Measurements from ENCODE around the gene CNOT1. TPM values are rescaled to one million over a fixed set of nuclear protein-coding genes. Genes with fewer than 3 reads are reported as not detected.

Gene CNOT1
- total RNA-seq, 1 experiment from 2014 or later: 219 TPM

DNA sequence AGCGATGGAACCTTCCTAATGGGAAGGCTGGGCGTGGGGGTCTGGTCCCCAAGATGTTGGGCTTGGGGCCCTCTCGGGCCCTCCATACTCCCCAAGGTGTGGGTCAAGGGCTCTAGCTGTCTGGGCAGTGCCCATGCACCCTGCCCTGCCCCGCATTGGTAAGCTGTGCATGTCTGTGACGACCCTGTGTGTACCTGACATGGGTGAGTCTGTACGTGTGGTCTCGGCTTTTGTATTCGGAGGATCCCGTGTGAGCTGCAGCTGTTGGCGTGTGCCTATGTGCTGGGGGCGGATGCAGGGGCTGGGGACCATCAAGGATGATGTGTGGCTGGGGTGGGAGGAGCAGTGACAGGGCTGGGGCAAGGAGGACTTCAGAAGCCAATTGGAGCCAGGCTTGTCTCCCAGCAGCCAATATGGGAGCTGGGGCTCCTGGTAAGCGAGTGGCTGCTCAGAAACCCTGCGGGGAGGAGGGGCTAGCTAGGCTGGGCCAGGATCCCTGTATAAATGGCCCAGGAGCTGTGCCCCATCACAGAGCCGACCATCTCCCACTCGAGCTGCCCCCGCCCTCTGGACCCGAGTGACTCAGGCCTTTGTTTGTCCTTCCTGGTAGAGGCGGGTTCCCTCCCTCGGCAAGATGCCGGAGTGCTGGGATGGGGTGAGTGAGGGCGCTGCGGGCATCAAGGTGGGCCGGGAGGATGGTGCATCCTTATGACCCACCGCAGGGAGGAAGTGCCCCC lies 129.8 kb downstream of the CNOT1 start, which contains the start of gene NDRG4:
Gene NDRG4 (plus strand): TSS at position 529 of the 737 bp plus-strand sequence. CDS start 106 bp downstream, at position 635.
- H3K27me3 Mint-ChIP-seq (ENCODE audit: insufficient read depth, unreplicated experiment): no peaks in the 10 kb centered on the region
- no peak within 1 kb of the TSS for H3K27ac Mint-ChIP-seq (ENCODE audit: low read depth, unreplicated experiment)
- H3K36me3 Mint-ChIP-seq (ENCODE audit: insufficient read depth, unreplicated experiment): peaks cover 5% of the 10 kb centered on the region
- ChIA-PET CTCF (interaction anchor here (0.6 to 1.0 kb wide), 4 partner anchors 11 to 301 kb away, joined by 3 to 6 read pairs (median 3); no protein-coding TSS in a partner anchor), POLR2A (no interaction called here)
- BruUV-seq (replicated peaks): no TSS peak
- intact Hi-C loops (cut with micrococcal nuclease): loop anchor here (5.0 kb wide), 1 partner anchor 163 kb away; no protein-coding TSS in a partner anchor
- H3K4me3 Mint-ChIP-seq (ENCODE audit: unreplicated experiment): no peak within 1 kb of the TSS
- TF ChIP-seq, protein P1, sequence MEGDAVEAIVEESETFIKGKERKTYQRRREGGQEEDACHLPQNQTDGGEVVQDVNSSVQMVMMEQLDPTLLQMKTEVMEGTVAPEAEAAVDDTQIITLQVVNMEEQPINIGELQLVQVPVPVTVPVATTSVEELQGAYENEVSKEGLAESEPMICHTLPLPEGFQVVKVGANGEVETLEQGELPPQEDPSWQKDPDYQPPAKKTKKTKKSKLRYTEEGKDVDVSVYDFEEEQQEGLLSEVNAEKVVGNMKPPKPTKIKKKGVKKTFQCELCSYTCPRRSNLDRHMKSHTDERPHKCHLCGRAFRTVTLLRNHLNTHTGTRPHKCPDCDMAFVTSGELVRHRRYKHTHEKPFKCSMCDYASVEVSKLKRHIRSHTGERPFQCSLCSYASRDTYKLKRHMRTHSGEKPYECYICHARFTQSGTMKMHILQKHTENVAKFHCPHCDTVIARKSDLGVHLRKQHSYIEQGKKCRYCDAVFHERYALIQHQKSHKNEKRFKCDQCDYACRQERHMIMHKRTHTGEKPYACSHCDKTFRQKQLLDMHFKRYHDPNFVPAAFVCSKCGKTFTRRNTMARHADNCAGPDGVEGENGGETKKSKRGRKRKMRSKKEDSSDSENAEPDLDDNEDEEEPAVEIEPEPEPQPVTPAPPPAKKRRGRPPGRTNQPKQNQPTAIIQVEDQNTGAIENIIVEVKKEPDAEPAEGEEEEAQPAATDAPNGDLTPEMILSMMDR (IDR thresholded peaks at IDR 0.05; ENCODE audit: unreplicated experiment): no peak
- no peaks in the 10 kb centered on the region for H3K9me3 Mint-ChIP-seq (ENCODE audit: unreplicated experiment)
- peak; percentile 43 for DNase-seq (ENCODE audit: unreplicated experiment)
- no peaks in the 10 kb centered on the region for H3K4me1 Mint-ChIP-seq (ENCODE audit: insufficient read depth, unreplicated experiment)

DNA sequence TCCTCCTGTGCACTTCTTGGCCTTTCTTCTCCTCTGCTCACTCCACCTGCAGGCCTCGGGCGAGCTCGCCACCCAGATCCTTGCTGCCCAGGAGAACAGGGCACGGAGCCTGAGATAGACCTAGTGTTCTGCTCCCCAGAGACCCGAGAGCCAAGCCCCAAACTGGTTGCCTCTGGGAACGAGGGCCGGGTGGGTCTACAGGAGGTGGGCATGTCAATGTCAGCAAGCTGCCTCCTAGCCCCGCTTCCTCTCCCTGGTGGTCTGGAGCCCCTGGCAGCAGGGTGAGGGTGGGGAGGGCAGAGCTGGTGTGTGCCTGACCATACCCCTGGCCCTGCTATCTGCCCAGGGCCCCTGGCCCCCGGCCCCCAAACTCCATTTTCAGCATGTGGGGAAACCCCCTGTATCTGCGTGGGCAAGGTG lies 130.5 kb downstream of the CNOT1 start:
- CTCF ChIA-PET: interaction anchor here (0.7 to 1.2 kb wide), 3 partner anchors 11 to 165 kb away, joined by 3 to 6 read pairs (median 3); no protein-coding TSS in a partner anchor
- H3K27me3 Mint-ChIP-seq (ENCODE audit: insufficient read depth, unreplicated experiment): no peaks in the 10 kb centered on the region
- peaks cover 5% of the 10 kb centered on the region for H3K36me3 Mint-ChIP-seq (ENCODE audit: insufficient read depth, unreplicated experiment)
- BruUV-seq (replicated peaks): no TSS peak
- intact Hi-C loops (cut with micrococcal nuclease): loop anchor here (5.0 kb wide), 1 partner anchor 163 kb away; no protein-coding TSS in a partner anchor
- no peak overlapping the region for H3K4me3 Mint-ChIP-seq (ENCODE audit: unreplicated experiment)
- H3K27ac Mint-ChIP-seq (ENCODE audit: low read depth, unreplicated experiment): no peak overlapping the region
- POLR2A ChIA-PET: no interaction called here
- H3K4me1 Mint-ChIP-seq (ENCODE audit: insufficient read depth, unreplicated experiment): no peaks in the 10 kb centered on the region
- H3K9me3 Mint-ChIP-seq (ENCODE audit: unreplicated experiment): no peaks in the 10 kb centered on the region
- TF ChIP-seq, protein P1 (IDR thresholded peaks at IDR 0.05; ENCODE audit: unreplicated experiment): no peak
- no peak for DNase-seq (ENCODE audit: unreplicated experiment)

DNA sequence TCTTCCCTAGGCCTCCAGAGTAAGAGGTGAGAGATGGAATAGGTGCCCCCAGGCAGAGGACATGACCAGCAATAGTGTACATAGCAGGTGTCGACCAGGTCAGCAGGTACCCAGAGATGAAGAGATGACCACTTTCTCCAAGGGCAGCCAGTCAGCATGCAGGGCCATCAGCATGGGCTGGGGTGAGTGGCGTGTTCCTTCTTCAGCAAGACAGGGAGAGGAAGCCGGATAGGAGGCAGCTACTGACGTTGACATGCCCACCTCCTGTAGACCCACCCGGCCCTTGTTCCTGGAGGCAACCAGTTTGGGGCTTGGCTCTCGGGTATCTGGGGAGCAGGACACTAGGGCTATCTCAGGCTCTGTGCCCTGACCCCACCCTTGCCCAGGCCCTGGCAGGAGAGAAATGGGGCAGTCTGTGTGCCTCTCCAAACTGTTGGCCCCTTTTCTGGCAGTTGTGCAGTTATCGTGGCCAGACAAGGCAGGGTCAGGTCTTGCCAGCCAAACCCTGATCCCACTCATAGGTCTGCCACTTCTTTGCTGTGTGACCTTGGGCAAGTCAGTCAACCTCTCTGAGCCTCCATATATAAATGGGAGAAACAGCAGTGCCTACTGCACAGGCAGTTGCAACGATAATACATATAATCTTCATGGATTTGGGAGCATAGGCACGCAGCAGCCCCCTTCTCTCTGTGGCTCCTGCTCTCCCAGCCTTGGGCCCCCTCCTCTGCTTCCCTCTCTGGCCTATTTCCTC lies 131.1 kb downstream of the CNOT1 start:
- intact Hi-C loops (cut with micrococcal nuclease): loop anchor here (5.0 kb wide), 1 partner anchor 164 kb away; no protein-coding TSS in a partner anchor
- Mint-ChIP-seq H3K27me3 (ENCODE audit: insufficient read depth, unreplicated experiment) (no peaks in the 10 kb centered on the region), H3K9me3 (ENCODE audit: unreplicated experiment) (no peaks in the 10 kb centered on the region), H3K4me1 (ENCODE audit: insufficient read depth, unreplicated experiment) (no peaks in the 10 kb centered on the region), H3K27ac (ENCODE audit: low read depth, unreplicated experiment) (no peak overlapping the region), H3K36me3 (ENCODE audit: insufficient read depth, unreplicated experiment) (peaks cover 5% of the 10 kb centered on the region), H3K4me3 (ENCODE audit: unreplicated experiment) (no peak overlapping the region)
- no peak for DNase-seq (ENCODE audit: unreplicated experiment)
- no TSS peak for BruUV-seq (replicated peaks)
- ChIA-PET POLR2A (no interaction called here), CTCF (interaction anchor here (1.2 to 1.4 kb wide), 2 partner anchors 11 to 164 kb away, joined by 3 to 4 read pairs; no protein-coding TSS in a partner anchor)
- TF ChIP-seq, protein P1 (IDR thresholded peaks at IDR 0.05; ENCODE audit: unreplicated experiment): no peak

DNA sequence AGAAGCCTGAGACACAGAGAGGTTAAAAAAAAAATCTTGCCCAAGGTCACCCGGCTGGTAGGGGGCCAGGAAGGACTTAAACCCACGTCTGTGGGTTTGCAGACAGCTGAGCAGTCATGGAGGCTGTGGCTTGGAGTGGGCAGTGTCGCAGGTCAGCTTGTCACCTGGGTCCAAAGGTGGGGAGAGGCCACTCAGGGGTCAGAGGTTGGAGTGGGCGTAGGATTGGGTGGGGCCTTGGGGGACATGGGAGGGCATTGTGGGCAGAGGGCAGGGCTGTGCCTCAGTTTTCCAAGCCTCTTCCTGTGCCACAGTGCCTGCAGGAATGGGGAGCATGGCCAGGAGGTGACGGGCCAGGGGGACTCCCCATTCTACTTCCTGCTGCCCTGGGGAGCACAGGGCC lies 131.7 kb downstream of the CNOT1 start:
- H3K9me3 Mint-ChIP-seq (ENCODE audit: unreplicated experiment): no peaks in the 10 kb centered on the region
- no peak overlapping the region for H3K4me3 Mint-ChIP-seq (ENCODE audit: unreplicated experiment)
- H3K27ac Mint-ChIP-seq (ENCODE audit: low read depth, unreplicated experiment): no peak overlapping the region
- no peaks in the 10 kb centered on the region for H3K27me3 Mint-ChIP-seq (ENCODE audit: insufficient read depth, unreplicated experiment)
- TF ChIP-seq, protein P1 (IDR thresholded peaks at IDR 0.05; ENCODE audit: unreplicated experiment): no peak
- CTCF ChIA-PET: interaction anchor here (0.6 to 1.4 kb wide), 4 partner anchors 9 to 181 kb away, joined by 3 to 4 read pairs (median 4); no protein-coding TSS in a partner anchor
- no TSS peak for BruUV-seq (replicated peaks)
- H3K36me3 Mint-ChIP-seq (ENCODE audit: insufficient read depth, unreplicated experiment): peaks cover 5% of the 10 kb centered on the region
- POLR2A ChIA-PET: no interaction called here
- no peaks in the 10 kb centered on the region for H3K4me1 Mint-ChIP-seq (ENCODE audit: insufficient read depth, unreplicated experiment)
- intact Hi-C loops (cut with micrococcal nuclease): loop anchor here (5.0 kb wide), 1 partner anchor 164 kb away; no protein-coding TSS in a partner anchor
- DNase-seq (ENCODE audit: unreplicated experiment): no peak

Data from MCF 10A (cell line).